ENCODE measurements around the gene FAN1. TPM values are rescaled to one million over a fixed set of nuclear protein-coding genes. Genes with fewer than 3 reads are reported as not detected.

Gene FAN1
- total and polyA plus RNA-seq, 2 of the 4 experiments (the other 2 are of a cell fraction) = 7.6 to 12.4 TPM

DNA sequence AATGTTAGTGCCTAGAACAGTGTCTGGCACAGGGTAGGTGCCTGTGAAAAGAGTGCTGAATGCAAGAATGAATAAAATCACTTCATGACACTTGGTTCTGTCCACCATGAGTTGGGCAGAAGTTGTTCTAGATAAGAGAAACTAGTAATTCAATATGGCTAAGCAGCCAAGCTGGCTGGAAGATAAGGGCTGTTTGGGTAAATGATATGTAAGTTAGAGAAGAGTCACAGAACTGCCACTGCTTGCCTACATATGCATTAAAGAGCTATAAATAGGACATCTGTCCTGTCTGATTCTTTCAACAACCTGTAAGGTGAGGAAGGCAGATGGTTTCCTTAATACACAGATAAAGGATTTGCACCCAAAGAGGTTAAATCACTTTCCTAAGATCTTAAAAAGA lies 74.6 kb downstream of the FAN1 start:
- Histone ChIP-seq H2BK5ac (ENCODE audit: low read depth, low read length, poor library complexity, severe bottlenecking) (no peak overlapping the region), H3K4me2 (ENCODE audit: low read depth, low read length) (no peak overlapping the region), H2AK5ac (ENCODE audit: low read depth, low read length) (no peak overlapping the region), H4K91ac (ENCODE audit: insufficient read depth, low read depth, low read length) (no peak overlapping the region), H3K36me3 (ENCODE audit: control insufficient read depth, insufficient read depth, low read length) (peaks cover 7% of the 10 kb centered on the region), H2BK20ac (ENCODE audit: low read depth, low read length) (no peak overlapping the region), H3K27ac (ENCODE audit: insufficient read depth, low read length) (no peak overlapping the region), H2AFZ (replicated peaks; ENCODE audit: low read length, poor library complexity) (no peak overlapping the region), H4K20me1 (ENCODE audit: insufficient read depth, low read length) (peaks cover 19% of the 10 kb centered on the region; the same call in 1 of the 2 replicates), H2BK120ac (ENCODE audit: low read depth, low read length) (no peak overlapping the region), H3K9ac (ENCODE audit: low read depth, low read length) (no peak overlapping the region), H3K4ac (ENCODE audit: low read depth, low read length) (no peak overlapping the region), H3K14ac (replicated peaks; ENCODE audit: low read depth, low read length) (no peak overlapping the region), H4K8ac (ENCODE audit: low read depth in 2 of 2, low read length in 2 of 2) (no peak overlapping the region), H3K4me3 (ENCODE audit: insufficient read depth, low read depth, low read length) (no peak overlapping the region), H4K5ac (ENCODE audit: low read depth, low read length) (no peak overlapping the region), H3K79me1 (ENCODE audit: low read depth in 1 of 2, low read length in 2 of 2) (peaks cover 29 to 46% of the 10 kb centered on the region in 2 experiments), H2AK9ac (replicated peaks; ENCODE audit: low read depth, low read length, poor library complexity) (no peak overlapping the region), H2BK15ac (ENCODE audit: low read depth, low read length) (no peak overlapping the region), H3K9me3 (ENCODE audit: control insufficient read depth, insufficient read depth, low read length) (no peaks in the 10 kb centered on the region), H3K4me1 (ENCODE audit: control insufficient read depth, insufficient read depth, low read length) (no peaks in the 10 kb centered on the region), H3K27me3 (ENCODE audit: control insufficient read depth, insufficient read depth, low read length) (no peaks in the 10 kb centered on the region), H3K23ac (ENCODE audit: low read depth, low read length) (no peak overlapping the region), H3K18ac (ENCODE audit: low read depth, low read length) (no peak overlapping the region), H3K9me1 (ENCODE audit: insufficient read depth, low read length) (no peaks in the 10 kb centered on the region), H3K56ac (ENCODE audit: extremely low read depth, insufficient read depth, low read length) (no peak overlapping the region)
- DNase-seq (no peak), ATAC-seq (ENCODE audit: low read depth) (no peak)
- intact Hi-C loops (cut with micrococcal nuclease) = loop anchor here (5.0 kb wide), 1 partner anchor 36 kb away; no protein-coding TSS in a partner anchor
- POLR2A ChIA-PET (ENCODE audit: unreplicated experiment) = no interaction called here
- CTCF ChIA-PET = interaction anchor here (0.5 kb wide), 1 partner anchor 43 kb away, joined by 3 read pairs; no protein-coding TSS in a partner anchor
- BruUV-seq (replicated peaks) = no TSS peak
- TF ChIP-seq, protein P1, sequence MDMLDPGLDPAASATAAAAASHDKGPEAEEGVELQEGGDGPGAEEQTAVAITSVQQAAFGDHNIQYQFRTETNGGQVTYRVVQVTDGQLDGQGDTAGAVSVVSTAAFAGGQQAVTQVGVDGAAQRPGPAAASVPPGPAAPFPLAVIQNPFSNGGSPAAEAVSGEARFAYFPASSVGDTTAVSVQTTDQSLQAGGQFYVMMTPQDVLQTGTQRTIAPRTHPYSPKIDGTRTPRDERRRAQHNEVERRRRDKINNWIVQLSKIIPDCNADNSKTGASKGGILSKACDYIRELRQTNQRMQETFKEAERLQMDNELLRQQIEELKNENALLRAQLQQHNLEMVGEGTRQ (IDR thresholded peaks at IDR 0.05; ENCODE audit: low read depth, low read length) = no peak
- no peak for TF ChIP-seq FOS (IDR thresholded peaks at IDR 0.05; ENCODE audit: low read depth, low read length)
- TF ChIP-seq RAD21 (IDR thresholded peaks at IDR 0.05; ENCODE audit: low read length) = no peak
- TF ChIP-seq, protein P2, sequence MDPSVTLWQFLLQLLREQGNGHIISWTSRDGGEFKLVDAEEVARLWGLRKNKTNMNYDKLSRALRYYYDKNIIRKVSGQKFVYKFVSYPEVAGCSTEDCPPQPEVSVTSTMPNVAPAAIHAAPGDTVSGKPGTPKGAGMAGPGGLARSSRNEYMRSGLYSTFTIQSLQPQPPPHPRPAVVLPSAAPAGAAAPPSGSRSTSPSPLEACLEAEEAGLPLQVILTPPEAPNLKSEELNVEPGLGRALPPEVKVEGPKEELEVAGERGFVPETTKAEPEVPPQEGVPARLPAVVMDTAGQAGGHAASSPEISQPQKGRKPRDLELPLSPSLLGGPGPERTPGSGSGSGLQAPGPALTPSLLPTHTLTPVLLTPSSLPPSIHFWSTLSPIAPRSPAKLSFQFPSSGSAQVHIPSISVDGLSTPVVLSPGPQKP (IDR thresholded peaks at IDR 0.05; ENCODE audit: borderline replicate concordance, low read depth, low read length) = no peak
- TF ChIP-seq POLR2A (IDR thresholded peaks at IDR 0.05; ENCODE audit: low read depth, low read length) = no peak
- no peak for TF ChIP-seq MXI1 (IDR thresholded peaks at IDR 0.05; ENCODE audit: borderline replicate concordance, low read depth, low read length)
- no peak for TF ChIP-seq SMC3 (IDR thresholded peaks at IDR 0.05; ENCODE audit: low read depth, low read length)
- TF ChIP-seq RFX5 (IDR thresholded peaks at IDR 0.05; ENCODE audit: low read depth, low read length) = no peak
- TF ChIP-seq MAZ (IDR thresholded peaks at IDR 0.05; ENCODE audit: borderline replicate concordance, low read depth, low read length) = no peak
- TF ChIP-seq RCOR1 (IDR thresholded peaks at IDR 0.05; ENCODE audit: insufficient replicate concordance, low read length) = no peak
- TF ChIP-seq MAFK (IDR thresholded peaks at IDR 0.05; ENCODE audit: low read depth, low read length) = no peak
- no peak for TF ChIP-seq CEBPB (IDR thresholded peaks at IDR 0.05; ENCODE audit: low read depth, low read length)
- TF ChIP-seq CHD1 (IDR thresholded peaks at IDR 0.05; ENCODE audit: low read depth, low read length) = no peak
- TF ChIP-seq BHLHE40 (IDR thresholded peaks at IDR 0.05; ENCODE audit: low read depth, low read length) = no peak
- TF ChIP-seq, protein P3, sequence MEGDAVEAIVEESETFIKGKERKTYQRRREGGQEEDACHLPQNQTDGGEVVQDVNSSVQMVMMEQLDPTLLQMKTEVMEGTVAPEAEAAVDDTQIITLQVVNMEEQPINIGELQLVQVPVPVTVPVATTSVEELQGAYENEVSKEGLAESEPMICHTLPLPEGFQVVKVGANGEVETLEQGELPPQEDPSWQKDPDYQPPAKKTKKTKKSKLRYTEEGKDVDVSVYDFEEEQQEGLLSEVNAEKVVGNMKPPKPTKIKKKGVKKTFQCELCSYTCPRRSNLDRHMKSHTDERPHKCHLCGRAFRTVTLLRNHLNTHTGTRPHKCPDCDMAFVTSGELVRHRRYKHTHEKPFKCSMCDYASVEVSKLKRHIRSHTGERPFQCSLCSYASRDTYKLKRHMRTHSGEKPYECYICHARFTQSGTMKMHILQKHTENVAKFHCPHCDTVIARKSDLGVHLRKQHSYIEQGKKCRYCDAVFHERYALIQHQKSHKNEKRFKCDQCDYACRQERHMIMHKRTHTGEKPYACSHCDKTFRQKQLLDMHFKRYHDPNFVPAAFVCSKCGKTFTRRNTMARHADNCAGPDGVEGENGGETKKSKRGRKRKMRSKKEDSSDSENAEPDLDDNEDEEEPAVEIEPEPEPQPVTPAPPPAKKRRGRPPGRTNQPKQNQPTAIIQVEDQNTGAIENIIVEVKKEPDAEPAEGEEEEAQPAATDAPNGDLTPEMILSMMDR (conservative IDR thresholded peaks at IDR 0.05; ENCODE audit: low read depth, low read length) = no peak
- dilution Hi-C loops (cut with HindIII; ENCODE audit: low sequenced_read_pairs, unreplicated experiment) = no loop called here
- in situ Hi-C loops (cut with MboI; ENCODE audit: low sequenced_read_pairs) = no loop called here
